Suprapubic skin (tissue), 3 donors: ENCODE data around the gene DNAH9.

ENCODE experiments used
- EP300 ChIP-seq: sonication (generic); formaldehyde crosslinking; IDR thresholded peaks from one replicate; pipeline ENCODE4 v1.6.1; 2017; ENCODE audit warnings: antibody characterized with exemption
- TF ChIP-seq, protein P1 (sequence below), 2 donors: fragments of 200-600 bp in 1 of 2; fragments of 450-650 bp in 1 of 2; sonication (generic) in 1 of 2; IDR thresholded peaks; one replicate each; pipeline ENCODE4 v1.5.1; 2016 to 2019; ENCODE audit warnings: antibody characterized with exemption in 2 of 2, mild to moderate bottlenecking in 1 of 2, moderate library complexity in 1 of 2

DNA sequence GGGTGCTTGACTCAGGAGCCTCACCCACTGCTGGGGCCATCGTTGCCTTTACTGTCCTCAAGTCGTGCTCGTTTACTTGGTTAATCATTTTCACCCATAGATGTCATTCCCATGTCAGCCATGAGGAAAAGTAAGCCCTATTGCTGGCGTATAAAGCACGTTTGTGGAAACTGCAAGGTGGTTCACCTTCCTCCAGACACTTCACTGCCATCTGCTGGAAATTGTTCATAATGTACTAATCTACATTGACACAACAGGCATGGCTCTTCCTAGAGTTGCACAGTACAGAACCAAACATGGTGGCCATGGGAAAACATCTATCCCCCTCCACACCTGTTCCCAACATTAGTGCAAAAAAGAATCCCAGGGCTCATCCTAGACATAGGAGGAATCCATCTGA, 282.4 kb downstream of the DNAH9 start:
- TF ChIP-seq EP300, result no peak
- TF ChIP-seq, protein P1, sequence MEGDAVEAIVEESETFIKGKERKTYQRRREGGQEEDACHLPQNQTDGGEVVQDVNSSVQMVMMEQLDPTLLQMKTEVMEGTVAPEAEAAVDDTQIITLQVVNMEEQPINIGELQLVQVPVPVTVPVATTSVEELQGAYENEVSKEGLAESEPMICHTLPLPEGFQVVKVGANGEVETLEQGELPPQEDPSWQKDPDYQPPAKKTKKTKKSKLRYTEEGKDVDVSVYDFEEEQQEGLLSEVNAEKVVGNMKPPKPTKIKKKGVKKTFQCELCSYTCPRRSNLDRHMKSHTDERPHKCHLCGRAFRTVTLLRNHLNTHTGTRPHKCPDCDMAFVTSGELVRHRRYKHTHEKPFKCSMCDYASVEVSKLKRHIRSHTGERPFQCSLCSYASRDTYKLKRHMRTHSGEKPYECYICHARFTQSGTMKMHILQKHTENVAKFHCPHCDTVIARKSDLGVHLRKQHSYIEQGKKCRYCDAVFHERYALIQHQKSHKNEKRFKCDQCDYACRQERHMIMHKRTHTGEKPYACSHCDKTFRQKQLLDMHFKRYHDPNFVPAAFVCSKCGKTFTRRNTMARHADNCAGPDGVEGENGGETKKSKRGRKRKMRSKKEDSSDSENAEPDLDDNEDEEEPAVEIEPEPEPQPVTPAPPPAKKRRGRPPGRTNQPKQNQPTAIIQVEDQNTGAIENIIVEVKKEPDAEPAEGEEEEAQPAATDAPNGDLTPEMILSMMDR (IDR thresholded peaks at IDR 0.05), result peak in 1 of 2 donors; percentile 9
